Muscle of leg (tissue), 11 donors: ENCODE data around the gene MAPK11. TPM values are rescaled to one million over a fixed set of nuclear protein-coding genes. Genes with fewer than 3 reads are reported as not detected.
A peak's percentile ranks its signal among the peaks of the same experiment; 100 is the strongest.
"Not testable (repeated sequence)": the region's sequence is repeated elsewhere in the genome, so short reads cannot be mapped to it uniquely, and the experiment has no call there.

Source experiments
- DNase-seq: peaks from one replicate; pipeline ENCODE4 v3.0.0; 2013
- H3K27ac ChIP-seq: one replicate; pipeline ENCODE4 v1.5.1; 2013; ENCODE audit warnings: mild to moderate bottlenecking, low read length, control low read depth
- H3K27me3 ChIP-seq: one replicate; pipeline ENCODE4 v1.6.1; 2013; ENCODE audit warnings: low read length; ENCODE audit not compliant: control insufficient read depth, insufficient read depth
- H3K36me3 ChIP-seq: one replicate; pipeline ENCODE4 v1.6.1; 2013; ENCODE audit warnings: low read length; ENCODE audit not compliant: control insufficient read depth, insufficient read depth
- H3K4me1 ChIP-seq: one replicate; pipeline ENCODE4 v1.6.1; 2013; ENCODE audit warnings: low read length; ENCODE audit not compliant: control insufficient read depth, insufficient read depth
- H3K4me3 ChIP-seq: one replicate; pipeline ENCODE4 v1.5.1; 2013; ENCODE audit warnings: low read length, control low read depth
- H3K9me3 ChIP-seq: replicated peaks from 2 replicates; pipeline ENCODE4 v1.6.1; 2013; ENCODE audit warnings: low read depth, low read length; ENCODE audit not compliant: control insufficient read depth
- WGBS: methylation state at CpG from one replicate; pipeline ENCODE4 v1.1.5; 2013; ENCODE audit warnings: missing lambda C conversion rate; ENCODE audit not compliant: insufficient coverage; 5-methylcytosine and 5-hydroxymethylcytosine counted together
- polyA plus RNA-seq, 8 donors: library from polyadenylated mRNA; unstranded; fragments of 120-200 nt; gene quantifications; one replicate each; pipeline versions ENCODE4 v1.2.1 to v1.2.3, GENCODE V29; 2013; ENCODE audit warnings: inconsistent platforms in 1 of 8, low replicate concordance in 1 of 8; ENCODE audit not compliant: insufficient read length in 8 of 8, insufficient read depth in 1 of 8
- total RNA-seq: library from RNA; stranded (reverse); fragments of 120-200 nt; gene quantifications from one replicate; pipeline ENCODE4 v1.2.4, GENCODE V29; 2013

Gene MAPK11
- total and polyA plus RNA-seq, 9 donors: 4.5 to 8.7 (median 6.8) TPM

- Histone ChIP-seq H3K4me3 (no peak overlapping the region), H3K27ac (no peak overlapping the region), H3K4me1 (peaks cover 17% of the 10 kb centered on the region), H3K27me3 (no peaks in the 10 kb centered on the region), H3K9me3 (no peaks in the 10 kb centered on the region), H3K36me3 (peaks cover 81% of the 10 kb centered on the region)
- DNase-seq: no peak
- 89% methylated on average over 21 of the region's 21 CpGs for WGBS
Measured at GRCh38 chr22:50278461-50278860, 8.3 kb upstream of the MAPK11 start.

- H3K4me3 ChIP-seq: no peak overlapping the region
- no peaks in the 10 kb centered on the region for H3K9me3 ChIP-seq
- 80% methylated on average over 18 of the region's 25 CpGs for WGBS
- H3K4me1 ChIP-seq: peaks cover 17% of the 10 kb centered on the region
- peaks cover 2% of the 10 kb centered on the region for H3K27me3 ChIP-seq
- DNase-seq: no peak
- H3K27ac ChIP-seq: no peak overlapping the region
- H3K36me3 ChIP-seq: peaks cover 76% of the 10 kb centered on the region
Measured at GRCh38 chr22:50277761-50278160, 7.6 kb upstream of the MAPK11 start.

- H3K4me3 ChIP-seq: no peak overlapping the region
- no peaks in the 10 kb centered on the region for H3K9me3 ChIP-seq
- H3K4me1 ChIP-seq: peaks cover 13% of the 10 kb centered on the region
- peaks cover 18% of the 10 kb centered on the region for H3K27me3 ChIP-seq
- no peak for DNase-seq
- H3K36me3 ChIP-seq: peaks cover 60% of the 10 kb centered on the region
- no peak overlapping the region for H3K27ac ChIP-seq
- 74% methylated on average over 16 of the region's 25 CpGs for WGBS
Measured at GRCh38 chr22:50276143-50276542, 6.0 kb upstream of the MAPK11 start.

- 80% methylated on average over 37 of the region's 43 CpGs for WGBS
- peaks cover 20% of the 10 kb centered on the region for H3K4me1 ChIP-seq
- no peak overlapping the region for H3K27ac ChIP-seq
- H3K27me3 ChIP-seq: peaks cover 25% of the 10 kb centered on the region
- no peak for DNase-seq
- peaks cover 53% of the 10 kb centered on the region for H3K36me3 ChIP-seq
- no peaks in the 10 kb centered on the region for H3K9me3 ChIP-seq
- no peak overlapping the region for H3K4me3 ChIP-seq
Measured at GRCh38 chr22:50275181-50276055, 5.2 kb upstream of the MAPK11 start.

GRCh38 chr22:50274771-50275170, 4.6 kb upstream of the MAPK11 start:
- Histone ChIP-seq H3K36me3 (peaks cover 47% of the 10 kb centered on the region), H3K9me3 (no peaks in the 10 kb centered on the region), H3K4me3 (no peak overlapping the region), H3K27me3 (peaks cover 26% of the 10 kb centered on the region), H3K4me1 (peaks cover 22% of the 10 kb centered on the region), H3K27ac (no peak overlapping the region)
- no peak for DNase-seq
- 64% methylated on average over 7 of the region's 7 CpGs for WGBS

- Histone ChIP-seq H3K4me1 (peaks cover 27% of the 10 kb centered on the region), H3K27me3 (peaks cover 31% of the 10 kb centered on the region), H3K4me3 (no peak overlapping the region), H3K36me3 (peaks cover 43% of the 10 kb centered on the region), H3K9me3 (no peaks in the 10 kb centered on the region), H3K27ac (no peak overlapping the region)
- DNase-seq: peak; percentile 65
- WGBS: 64% methylated on average over 2 of the region's 7 CpGs
Measured at GRCh38 chr22:50274311-50274710, 4.1 kb upstream of the MAPK11 start.

- DNase-seq, H3K4me3 ChIP-seq, H3K9me3 ChIP-seq, H3K27ac ChIP-seq: not testable (repeated sequence)
- 89% methylated on average over 9 of the region's 10 CpGs for WGBS
- Histone ChIP-seq H3K36me3 (peaks cover 37% of the 10 kb centered on the region), H3K4me1 (peaks cover 32% of the 10 kb centered on the region), H3K27me3 (peaks cover 36% of the 10 kb centered on the region)
Measured at GRCh38 chr22:50273781-50274180, 3.6 kb upstream of the MAPK11 start.

GRCh38 chr22:50273352-50273751, 3.2 kb upstream of the MAPK11 start:
- Histone ChIP-seq H3K36me3 (peaks cover 33% of the 10 kb centered on the region), H3K4me1 (peaks cover 37% of the 10 kb centered on the region), H3K27me3 (peaks cover 40% of the 10 kb centered on the region)
- not testable (repeated sequence) for H3K9me3 ChIP-seq, H3K4me3 ChIP-seq, H3K27ac ChIP-seq, DNase-seq
- WGBS: no CpG with 5 or more reads among the region's 11 CpGs

- 25% methylated on average over 20 of the region's 26 CpGs for WGBS
- H3K4me1 ChIP-seq: peaks cover 44% of the 10 kb centered on the region
- H3K27me3 ChIP-seq: peaks cover 47% of the 10 kb centered on the region
- DNase-seq: no peak
- H3K27ac ChIP-seq: no peak overlapping the region
- peaks cover 23% of the 10 kb centered on the region for H3K36me3 ChIP-seq
- H3K9me3 ChIP-seq: no peaks in the 10 kb centered on the region
- no peak overlapping the region for H3K4me3 ChIP-seq
Measured at GRCh38 chr22:50272044-50272802, 2.0 kb upstream of the MAPK11 start.

- peaks cover 19% of the 10 kb centered on the region for H3K36me3 ChIP-seq
- peaks cover 53% of the 10 kb centered on the region for H3K27me3 ChIP-seq
- H3K4me1 ChIP-seq: peaks cover 49% of the 10 kb centered on the region
- 1% methylated on average over 39 of the region's 45 CpGs for WGBS
- H3K9me3 ChIP-seq: no peaks in the 10 kb centered on the region
- H3K27ac ChIP-seq: no peak overlapping the region
- H3K4me3 ChIP-seq: peak overlapping the region; percentile 8
- DNase-seq: no peak
Measured at GRCh38 chr22:50271519-50271970, 1.4 kb upstream of the MAPK11 start.
